Loucy (cell line): ENCODE measurements around the gene IGF1R.

Experiments
- CTCF ChIP-seq: fragments of 200-600 bp; sonication (generic); conservative IDR thresholded peaks from 2 replicates; pipeline ENCODE4 v1.5.1; 2014; ENCODE audit warnings: mild to moderate bottlenecking, antibody characterized with exemption, low read length
- EZH2phosphoT487 ChIP-seq: fragments of 200-600 bp; IDR thresholded peaks from 2 replicates; pipeline ENCODE4 v1.6.1; 2018; ENCODE audit warnings: antibody characterized with exemption, mild to moderate bottlenecking, moderate library complexity, borderline replicate concordance

- TF ChIP-seq CTCF (no peak), EZH2phosphoT487 (no peak)
Measured at GRCh38 chr15:98956796-98957553, 308.6 kb downstream of the IGF1R start.
